ENCODE measurements around the gene NWD2. TPM values are rescaled to one million over a fixed set of nuclear protein-coding genes. Genes with fewer than 3 reads are reported as not detected.

NWD2 gene
- total RNA-seq, 1 donor from 2014 or later = not detected

GRCh38 chr4:37279121-37279520 is 34.6 kb downstream of the NWD2 start:
- Mint-ChIP-seq H3K4me3 (ENCODE audit: unreplicated experiment) (no peak overlapping the region), H3K27me3 (ENCODE audit: unreplicated experiment) (no peaks in the 10 kb centered on the region), H3K36me3 (ENCODE audit: unreplicated experiment) (no peaks in the 10 kb centered on the region), H3K4me1 (ENCODE audit: unreplicated experiment) (no peaks in the 10 kb centered on the region), H3K9me3 (ENCODE audit: unreplicated experiment) (peaks cover 17% of the 10 kb centered on the region), H3K27ac (ENCODE audit: unreplicated experiment) (no peak overlapping the region)
- DNase-seq (ENCODE audit: extremely low spot score, unreplicated experiment) = no peak
- TF ChIP-seq, protein P1, sequence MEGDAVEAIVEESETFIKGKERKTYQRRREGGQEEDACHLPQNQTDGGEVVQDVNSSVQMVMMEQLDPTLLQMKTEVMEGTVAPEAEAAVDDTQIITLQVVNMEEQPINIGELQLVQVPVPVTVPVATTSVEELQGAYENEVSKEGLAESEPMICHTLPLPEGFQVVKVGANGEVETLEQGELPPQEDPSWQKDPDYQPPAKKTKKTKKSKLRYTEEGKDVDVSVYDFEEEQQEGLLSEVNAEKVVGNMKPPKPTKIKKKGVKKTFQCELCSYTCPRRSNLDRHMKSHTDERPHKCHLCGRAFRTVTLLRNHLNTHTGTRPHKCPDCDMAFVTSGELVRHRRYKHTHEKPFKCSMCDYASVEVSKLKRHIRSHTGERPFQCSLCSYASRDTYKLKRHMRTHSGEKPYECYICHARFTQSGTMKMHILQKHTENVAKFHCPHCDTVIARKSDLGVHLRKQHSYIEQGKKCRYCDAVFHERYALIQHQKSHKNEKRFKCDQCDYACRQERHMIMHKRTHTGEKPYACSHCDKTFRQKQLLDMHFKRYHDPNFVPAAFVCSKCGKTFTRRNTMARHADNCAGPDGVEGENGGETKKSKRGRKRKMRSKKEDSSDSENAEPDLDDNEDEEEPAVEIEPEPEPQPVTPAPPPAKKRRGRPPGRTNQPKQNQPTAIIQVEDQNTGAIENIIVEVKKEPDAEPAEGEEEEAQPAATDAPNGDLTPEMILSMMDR (IDR thresholded peaks at IDR 0.05) = no peak

- no peaks in the 10 kb centered on the region for H3K27me3 Mint-ChIP-seq (ENCODE audit: unreplicated experiment)
- no peak overlapping the region for H3K27ac Mint-ChIP-seq (ENCODE audit: unreplicated experiment)
- no peak overlapping the region for H3K4me3 Mint-ChIP-seq (ENCODE audit: unreplicated experiment)
- H3K9me3 Mint-ChIP-seq (ENCODE audit: unreplicated experiment) = peaks cover 17% of the 10 kb centered on the region
- no peaks in the 10 kb centered on the region for H3K36me3 Mint-ChIP-seq (ENCODE audit: unreplicated experiment)
- TF ChIP-seq, protein P1 (IDR thresholded peaks at IDR 0.05) = no peak
- DNase-seq (ENCODE audit: extremely low spot score, unreplicated experiment) = no peak
- H3K4me1 Mint-ChIP-seq (ENCODE audit: unreplicated experiment) = no peaks in the 10 kb centered on the region
These were observed 35.5 kb downstream of the NWD2 start for GRCh38 chr4:37279894-37280592.

GRCh38 chr4:37299468-37299867 is 54.9 kb downstream of the NWD2 start:
- no peak overlapping the region for H3K27ac Mint-ChIP-seq (ENCODE audit: unreplicated experiment)
- no peaks in the 10 kb centered on the region for H3K36me3 Mint-ChIP-seq (ENCODE audit: unreplicated experiment)
- DNase-seq (ENCODE audit: extremely low spot score, unreplicated experiment) = no peak
- H3K27me3 Mint-ChIP-seq (ENCODE audit: unreplicated experiment) = no peaks in the 10 kb centered on the region
- no peak overlapping the region for H3K4me3 Mint-ChIP-seq (ENCODE audit: unreplicated experiment)
- no peaks in the 10 kb centered on the region for H3K4me1 Mint-ChIP-seq (ENCODE audit: unreplicated experiment)
- TF ChIP-seq, protein P1 (IDR thresholded peaks at IDR 0.05) = no peak
- H3K9me3 Mint-ChIP-seq (ENCODE audit: unreplicated experiment) = no peaks in the 10 kb centered on the region

- TF ChIP-seq, protein P1 (IDR thresholded peaks at IDR 0.05) = no peak
- Mint-ChIP-seq H3K27me3 (ENCODE audit: unreplicated experiment) (no peaks in the 10 kb centered on the region), H3K4me3 (ENCODE audit: unreplicated experiment) (no peak overlapping the region), H3K27ac (ENCODE audit: unreplicated experiment) (no peak overlapping the region), H3K4me1 (ENCODE audit: unreplicated experiment) (no peaks in the 10 kb centered on the region), H3K36me3 (ENCODE audit: unreplicated experiment) (no peaks in the 10 kb centered on the region), H3K9me3 (ENCODE audit: unreplicated experiment) (peaks cover 20% of the 10 kb centered on the region)
- no peak for DNase-seq (ENCODE audit: extremely low spot score, unreplicated experiment)
These were observed 60.1 kb downstream of the NWD2 start for GRCh38 chr4:37304612-37305011.

DNA sequence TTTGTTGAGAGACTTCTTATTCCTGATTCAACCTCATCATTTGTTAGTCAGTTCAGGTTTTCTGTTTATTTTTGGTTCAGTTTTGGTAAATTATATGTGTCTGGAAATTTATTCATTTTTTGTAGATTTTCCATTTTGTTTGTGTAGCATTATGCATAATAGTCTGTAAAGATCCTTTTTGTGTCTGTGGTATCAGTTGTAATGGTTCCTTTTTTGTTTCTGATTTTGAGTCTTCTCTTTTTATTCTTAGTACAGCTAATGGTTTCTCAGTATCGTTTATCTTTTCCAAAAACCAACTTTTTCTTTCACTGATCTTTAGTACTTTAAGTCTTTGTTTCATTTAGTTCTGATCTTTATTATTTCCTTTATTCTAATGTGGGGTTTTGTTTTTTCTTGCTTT is 61.4 kb downstream of the NWD2 start:
- no peaks in the 10 kb centered on the region for H3K27me3 Mint-ChIP-seq (ENCODE audit: unreplicated experiment)
- no peak overlapping the region for H3K4me3 Mint-ChIP-seq (ENCODE audit: unreplicated experiment)
- TF ChIP-seq, protein P1 (IDR thresholded peaks at IDR 0.05) = no peak
- DNase-seq (ENCODE audit: extremely low spot score, unreplicated experiment) = no peak
- no peaks in the 10 kb centered on the region for H3K36me3 Mint-ChIP-seq (ENCODE audit: unreplicated experiment)
- H3K4me1 Mint-ChIP-seq (ENCODE audit: unreplicated experiment) = no peaks in the 10 kb centered on the region
- no peak overlapping the region for H3K27ac Mint-ChIP-seq (ENCODE audit: unreplicated experiment)
- H3K9me3 Mint-ChIP-seq (ENCODE audit: unreplicated experiment) = peaks cover 27% of the 10 kb centered on the region

Measured in osteocyte (in vitro differentiated cells).